HG02759 (cell line): Measurements from ENCODE around the gene COL6A2.
"Not testable (repeated sequence)": the region's sequence is repeated elsewhere in the genome, so short reads cannot be mapped to it uniquely, and the experiment has no call there.

Experiments used
- ATAC-seq: cut with Tn5 transposase; IDR thresholded peaks from one replicate; pipeline ENCODE4 v1.9.1; 2021; ENCODE audit warnings: mild to moderate bottlenecking, moderate library complexity; ENCODE audit not compliant: unreplicated experiment

The COL6A2 gene

DNA sequence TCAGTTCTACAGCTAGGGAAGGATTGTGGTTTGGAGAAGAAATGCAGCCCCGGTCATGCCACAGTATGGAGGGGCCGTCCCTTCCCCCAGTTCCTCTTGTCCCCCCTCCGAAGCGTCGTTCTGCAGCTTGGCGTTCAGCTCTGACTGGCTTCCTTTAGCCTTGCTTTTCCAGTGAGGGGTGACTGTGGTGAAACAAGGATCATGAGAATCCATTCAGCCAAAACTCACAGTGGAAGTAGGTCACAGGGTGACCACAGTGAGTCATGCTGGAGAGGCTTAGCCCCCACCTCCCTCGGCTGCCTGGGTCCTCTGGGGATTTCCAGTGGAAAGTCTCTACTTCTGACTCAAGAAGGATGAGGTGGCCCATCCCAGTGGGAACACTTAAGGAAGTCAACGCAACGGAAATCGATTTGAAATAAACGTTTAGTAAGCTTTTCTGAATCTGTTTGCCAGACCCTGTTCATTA lies 37.3 kb upstream of the COL6A2 start:
- ATAC-seq: no peak

DNA sequence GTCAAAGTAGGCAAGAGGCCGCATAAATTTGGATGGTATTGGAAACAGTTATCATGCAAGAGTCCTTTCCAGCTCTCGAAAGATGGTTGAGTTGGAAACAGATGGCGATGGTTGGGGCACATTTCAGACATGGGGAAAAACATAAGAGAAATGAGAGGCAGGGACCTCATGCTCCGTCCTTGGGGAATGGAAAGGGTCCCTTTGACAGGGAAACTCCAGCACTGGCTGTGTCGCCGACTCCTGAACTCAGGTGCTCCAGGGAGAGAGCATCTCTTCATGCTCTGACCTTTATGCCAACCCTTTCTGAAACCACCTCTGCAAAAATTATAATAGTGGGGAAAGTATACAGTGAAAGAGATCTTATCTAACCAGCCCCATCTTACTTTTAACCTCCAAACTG lies 36.8 kb upstream of the COL6A2 start:
- ATAC-seq: no peak

DNA sequence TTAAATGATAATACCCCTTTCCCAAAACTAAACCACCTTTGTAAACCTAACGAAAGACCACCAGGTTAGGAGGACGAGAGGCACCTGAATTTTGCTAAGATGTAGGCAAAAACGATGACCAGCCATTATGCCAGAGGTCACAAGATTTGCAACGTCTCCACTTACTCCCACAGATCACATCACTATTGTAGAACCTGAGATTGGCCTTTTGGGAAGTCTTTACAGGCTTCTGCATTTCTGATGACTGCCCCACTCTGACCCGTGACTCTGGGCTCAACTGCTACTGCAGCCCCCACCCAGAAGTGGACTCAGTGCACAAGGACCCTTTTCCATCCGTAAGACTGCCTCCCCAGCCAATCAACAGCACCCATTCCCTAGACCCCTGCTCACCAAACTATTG lies 36.4 kb upstream of the COL6A2 start:
- no peak for ATAC-seq

DNA sequence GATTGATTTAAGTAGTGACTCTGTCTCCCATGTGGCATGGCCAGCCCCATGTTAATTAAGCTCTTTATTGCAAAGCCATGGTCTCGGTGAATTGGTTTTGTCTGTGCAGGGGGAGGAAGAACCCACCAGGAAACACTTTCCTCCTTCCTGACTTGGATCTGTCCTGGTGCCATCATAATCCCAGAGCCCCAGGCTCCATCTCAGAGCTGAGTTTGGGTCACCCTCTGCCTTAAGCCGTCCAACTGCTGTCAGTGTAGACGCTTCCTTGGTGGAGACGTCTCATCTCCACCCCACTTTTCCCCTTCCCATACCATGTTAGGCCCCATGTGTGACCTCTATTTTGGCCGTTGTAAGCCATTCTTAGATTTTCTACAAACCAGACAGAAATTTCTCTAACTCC lies 36.0 kb upstream of the COL6A2 start:
- ATAC-seq: no peak

DNA sequence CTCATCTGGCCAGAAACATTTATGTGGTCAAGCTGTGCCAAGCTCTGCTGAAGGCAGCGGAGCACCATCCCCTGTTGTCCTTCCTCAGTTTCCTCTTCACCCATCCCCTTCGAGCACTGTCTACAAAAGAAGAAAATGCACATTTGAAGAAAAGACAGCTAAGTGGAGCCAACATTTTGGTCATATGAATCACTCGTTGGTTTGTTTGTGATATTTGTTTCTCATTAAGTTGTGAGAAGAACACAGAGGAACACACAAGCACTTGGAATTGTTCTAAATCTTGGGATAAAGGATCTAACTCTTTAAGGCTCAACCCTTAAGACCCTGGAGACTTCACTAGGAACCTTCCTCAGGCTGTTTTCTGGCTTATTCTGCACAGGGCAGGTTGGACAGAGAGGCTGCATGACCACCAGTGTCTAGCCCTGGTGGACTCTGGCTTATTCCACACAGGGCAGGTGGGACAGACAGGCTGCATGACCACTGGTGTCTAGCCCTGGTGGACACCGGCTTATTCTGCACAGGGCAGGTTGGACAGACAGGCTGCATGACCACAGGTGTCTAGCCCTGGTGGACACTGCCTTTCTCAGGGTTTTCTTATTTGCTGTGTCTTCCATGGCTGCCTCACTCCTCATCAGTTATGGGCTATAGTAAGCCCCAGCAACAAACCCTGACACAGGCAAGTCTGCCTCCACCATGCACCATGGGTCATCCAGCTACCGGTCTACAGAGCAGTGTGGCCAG lies 35.3 kb upstream of the COL6A2 start:
- no peak for ATAC-seq

DNA sequence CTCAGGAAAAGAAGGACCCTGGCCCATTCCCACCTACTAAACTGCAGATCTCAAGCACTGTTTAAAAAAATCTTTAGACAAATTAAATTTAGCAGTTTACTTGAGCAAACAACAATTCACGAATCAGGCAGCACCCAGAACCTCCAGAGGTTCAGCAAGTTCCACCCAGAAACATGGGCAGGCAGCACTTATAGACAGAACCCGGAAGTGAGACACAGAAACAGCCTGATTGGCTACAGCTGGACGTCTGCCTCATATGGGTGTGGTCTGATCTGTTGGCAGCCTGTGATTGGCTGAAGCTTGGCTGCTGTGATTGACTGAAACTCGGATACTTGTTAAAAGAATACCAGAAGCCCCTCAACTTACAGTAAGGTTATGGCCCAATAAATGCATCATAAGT lies 34.7 kb upstream of the COL6A2 start:
- ATAC-seq: no peak

DNA sequence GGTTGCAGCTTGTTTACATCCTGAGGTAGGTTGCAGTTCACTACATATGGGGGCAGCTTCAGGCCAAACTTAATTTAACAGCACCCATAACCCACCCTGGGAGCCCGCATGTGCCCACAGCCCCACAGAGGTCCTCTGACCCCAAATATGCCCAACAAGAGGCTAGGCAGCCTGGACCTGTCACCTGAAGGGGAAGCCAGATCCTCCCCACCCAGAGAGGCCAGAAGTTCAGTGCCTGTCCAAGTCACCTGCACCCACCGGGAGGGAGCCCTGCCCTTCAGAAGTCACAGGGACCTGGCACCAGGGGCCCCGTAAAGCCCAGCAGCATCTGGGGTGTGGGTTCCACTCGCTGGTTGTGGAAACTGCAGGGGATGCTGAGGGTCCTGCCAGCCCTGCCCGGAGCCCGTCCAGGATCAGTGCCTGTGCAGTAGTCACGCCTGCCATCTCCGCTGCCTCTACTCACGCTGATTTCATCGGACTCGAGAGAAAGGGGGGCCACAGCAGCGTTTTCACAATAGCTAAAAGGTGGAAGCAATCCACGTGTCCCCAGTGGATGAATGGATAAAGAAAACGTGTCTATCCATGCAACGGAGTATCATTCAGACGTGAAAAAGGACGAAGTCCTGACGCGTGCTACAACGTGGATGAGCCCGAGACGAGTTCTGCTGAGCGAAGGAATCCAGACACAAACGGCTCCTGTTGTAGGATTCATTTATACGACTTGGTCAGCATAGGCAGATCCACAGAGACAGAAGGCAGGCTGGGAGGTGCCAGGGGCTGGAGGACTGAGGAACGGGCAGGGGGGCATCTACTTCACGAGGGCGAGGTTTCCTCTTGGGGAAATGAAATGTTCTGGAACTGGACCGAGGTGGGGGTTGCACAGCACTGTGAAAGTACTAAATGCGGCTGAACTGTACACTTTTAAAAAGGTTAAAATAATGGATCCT lies 33.9 kb upstream of the COL6A2 start:
- ATAC-seq: no peak

DNA sequence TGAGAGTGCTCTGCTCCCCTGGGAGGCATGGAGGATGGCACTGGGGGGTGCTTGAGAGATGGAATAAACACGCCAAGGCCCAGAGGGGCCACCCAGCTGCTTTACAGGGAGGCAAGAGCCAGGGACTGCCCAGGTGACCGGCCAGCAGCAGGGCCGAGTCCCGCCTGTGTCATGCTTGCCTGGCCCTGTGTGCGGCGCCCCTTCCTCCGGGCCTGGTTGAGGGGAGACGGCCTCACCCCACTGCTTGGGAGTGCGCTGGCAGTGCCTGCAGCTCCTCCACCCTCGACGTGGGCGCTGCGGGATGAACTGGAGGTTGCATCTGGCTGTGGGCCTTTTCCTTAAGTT lies 33.1 kb upstream of the COL6A2 start:
- no peak for ATAC-seq

DNA sequence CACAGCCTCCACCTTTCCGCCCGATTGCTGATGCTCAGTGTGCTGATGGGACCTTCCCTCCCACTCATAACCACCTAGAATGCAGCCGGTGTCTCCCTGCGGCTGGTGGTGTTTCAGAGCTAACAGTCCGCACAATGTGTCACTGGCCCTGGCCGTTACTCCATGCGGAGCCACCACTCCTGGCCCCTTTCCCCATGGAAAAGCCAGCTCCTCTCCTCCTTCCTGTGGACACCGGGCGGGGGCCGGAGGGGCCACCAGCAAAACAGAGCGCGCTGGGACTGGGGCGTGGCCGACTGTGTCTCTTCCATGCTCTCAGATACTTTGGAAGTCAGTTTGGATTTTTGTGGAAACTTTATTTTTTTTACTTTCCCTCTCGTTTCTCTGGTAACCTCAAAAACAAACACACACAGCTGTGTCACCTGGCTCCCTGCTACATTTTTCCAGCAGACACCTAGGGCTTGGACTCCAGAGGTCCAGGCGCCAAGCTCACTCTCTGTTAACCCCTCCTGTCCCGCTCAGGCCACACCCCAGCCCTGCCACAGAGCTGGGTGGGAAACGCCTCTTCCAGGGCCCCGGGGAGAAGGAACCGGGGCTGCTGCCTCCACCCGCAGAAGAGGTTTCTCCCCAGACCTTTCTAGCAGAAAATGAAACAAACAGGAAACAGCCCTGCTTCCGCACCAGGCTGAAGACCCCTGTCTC lies 32.5 kb upstream of the COL6A2 start:
- no peak for ATAC-seq

DNA sequence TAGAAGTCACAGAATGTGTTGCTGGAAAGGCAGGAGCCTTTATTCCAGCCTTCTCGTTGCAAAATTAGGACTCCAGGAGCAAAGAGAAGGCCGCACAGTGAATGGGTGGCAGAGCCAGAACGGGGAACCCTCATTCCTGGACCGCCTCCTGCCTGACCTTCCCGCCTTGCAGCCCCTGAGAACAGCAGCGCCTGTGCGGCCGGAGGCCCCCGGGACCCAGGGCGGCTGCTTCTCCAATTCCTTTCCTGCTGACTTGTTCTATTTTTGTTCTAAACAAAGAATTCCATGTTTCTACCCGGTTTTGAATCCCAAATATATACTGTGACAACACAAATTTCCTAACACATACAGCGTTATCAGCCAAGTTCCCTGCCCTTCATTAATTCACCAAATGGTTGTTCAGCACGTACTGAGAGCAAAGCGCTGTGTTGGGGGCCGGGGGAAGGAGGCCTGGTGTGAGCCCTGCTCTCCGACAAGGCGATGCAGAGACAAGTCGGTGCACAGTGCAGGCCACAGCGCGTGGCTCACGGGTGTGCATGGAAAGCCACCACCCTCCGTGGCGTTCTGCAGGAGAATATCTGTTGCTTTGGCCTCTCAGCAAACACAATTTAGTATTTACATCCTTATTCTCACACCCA lies 31.9 kb upstream of the COL6A2 start:
- no peak for ATAC-seq

DNA sequence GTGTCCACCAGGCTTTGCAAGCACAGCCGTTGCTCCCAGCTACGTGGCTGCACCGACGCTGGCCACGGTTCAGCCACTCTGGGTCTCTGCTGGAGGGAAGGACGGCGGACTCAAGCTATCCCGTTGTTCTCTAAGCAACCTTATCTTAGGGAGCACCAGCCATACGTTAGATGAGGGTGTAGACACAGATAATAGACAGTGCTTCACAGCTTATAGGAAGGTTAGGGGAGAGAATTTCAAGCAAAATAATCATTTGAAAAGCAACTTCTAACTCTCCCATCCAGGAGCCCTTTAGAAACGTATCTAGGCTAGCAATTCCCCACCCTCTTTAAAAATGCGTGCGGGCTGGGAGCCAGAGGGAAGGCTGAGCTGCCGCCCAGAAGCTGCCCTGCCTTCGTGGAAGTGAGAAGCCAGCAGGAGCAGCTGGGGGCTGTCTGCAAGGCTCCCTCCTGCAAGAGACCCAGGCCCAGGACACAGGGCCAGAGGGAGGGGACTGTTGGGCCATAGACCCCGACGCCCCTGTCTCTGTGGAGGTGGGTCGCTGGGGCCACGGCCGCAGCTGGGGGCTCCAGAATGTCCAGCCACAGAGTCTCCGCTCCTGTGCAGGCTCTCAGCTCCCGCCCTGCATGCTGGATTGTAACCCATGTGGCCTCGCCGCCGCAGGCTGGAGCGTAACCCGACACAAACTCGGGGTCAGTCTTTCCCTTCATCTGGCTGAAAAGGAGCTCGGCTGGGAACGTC lies 31.2 kb upstream of the COL6A2 start:
- no peak for ATAC-seq

DNA sequence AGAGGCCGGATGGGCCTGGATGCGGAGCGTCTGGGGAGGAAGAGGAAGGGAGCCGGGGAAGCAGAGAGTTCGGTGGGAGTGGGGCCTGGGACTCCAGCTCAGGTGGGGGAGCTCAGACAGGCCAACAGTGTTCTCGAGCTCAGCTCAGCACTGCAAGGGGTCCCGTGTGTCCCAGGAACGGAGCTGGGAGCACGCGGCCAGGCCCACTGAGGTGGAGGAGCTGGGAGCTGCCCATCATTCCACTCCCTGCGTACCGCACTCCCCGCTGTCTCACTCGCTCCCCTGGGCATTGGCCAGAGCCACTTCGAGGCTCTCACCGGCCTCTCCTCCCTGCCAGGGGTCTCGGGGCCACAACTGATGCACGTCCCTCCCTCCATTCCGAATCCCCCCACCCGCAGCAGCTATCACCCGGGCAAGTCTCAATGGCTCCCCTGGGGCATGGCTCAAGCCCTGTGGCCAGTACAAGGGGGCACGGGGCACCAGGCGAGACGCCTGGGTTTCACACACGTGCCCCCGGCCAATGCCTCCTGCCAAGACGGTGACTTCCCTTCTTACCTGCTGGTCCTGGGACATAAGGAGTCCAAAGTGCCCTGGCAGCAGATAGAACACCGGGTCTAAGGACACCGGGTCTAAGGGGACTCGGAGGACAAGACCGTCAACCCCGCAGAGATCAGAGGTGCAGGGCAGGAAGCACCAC lies 30.3 kb upstream of the COL6A2 start:
- ATAC-seq: no peak

DNA sequence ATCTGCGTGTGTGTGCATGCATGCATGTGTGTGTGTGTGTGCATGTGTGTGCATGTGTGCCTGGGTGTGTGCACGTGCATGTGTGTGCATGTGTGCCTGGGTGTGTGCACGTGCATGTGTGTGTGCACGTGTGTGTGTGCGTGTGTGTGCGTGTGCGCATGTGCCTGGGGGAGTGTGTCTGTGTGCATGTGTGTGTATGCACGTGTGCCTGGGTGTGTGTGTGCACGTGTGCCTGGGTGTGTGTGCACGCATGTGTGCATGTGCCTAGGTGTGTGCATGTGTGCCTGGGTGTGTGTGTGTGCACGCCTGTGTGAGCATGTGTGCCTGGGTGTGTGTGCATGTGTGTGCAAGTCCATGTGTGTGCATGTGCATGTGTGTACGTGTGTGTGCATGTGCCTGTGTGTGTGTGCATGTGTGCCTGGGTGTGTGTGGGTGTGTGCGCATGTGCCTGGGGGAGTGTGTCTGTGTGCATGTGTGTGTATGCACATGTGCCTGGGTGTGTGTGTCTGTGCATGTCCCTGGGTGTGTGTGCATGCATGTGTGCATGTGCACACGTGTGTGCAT lies 29.3 kb upstream of the COL6A2 start:
- ATAC-seq: no peak

DNA sequence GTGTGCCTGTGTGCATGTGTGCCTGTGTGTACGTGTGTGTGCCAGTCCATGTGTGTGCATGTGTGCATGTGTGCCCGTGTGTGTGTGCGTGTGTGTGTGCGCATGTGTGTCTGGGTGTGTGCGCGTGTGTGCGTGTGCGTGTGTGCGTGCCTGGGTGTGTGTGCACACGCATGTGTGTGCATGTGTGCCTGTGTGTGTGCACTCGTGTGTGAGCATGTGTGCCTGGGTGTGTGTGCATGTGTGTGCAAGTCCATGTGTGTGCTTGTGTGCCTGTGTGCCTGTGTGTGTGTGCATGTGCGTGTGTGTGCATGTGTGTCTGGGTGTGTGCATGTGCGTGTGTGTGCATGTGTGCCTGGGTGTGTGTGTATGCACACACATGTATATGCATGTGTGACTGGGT lies 28.7 kb upstream of the COL6A2 start:
- ATAC-seq: no peak

DNA sequence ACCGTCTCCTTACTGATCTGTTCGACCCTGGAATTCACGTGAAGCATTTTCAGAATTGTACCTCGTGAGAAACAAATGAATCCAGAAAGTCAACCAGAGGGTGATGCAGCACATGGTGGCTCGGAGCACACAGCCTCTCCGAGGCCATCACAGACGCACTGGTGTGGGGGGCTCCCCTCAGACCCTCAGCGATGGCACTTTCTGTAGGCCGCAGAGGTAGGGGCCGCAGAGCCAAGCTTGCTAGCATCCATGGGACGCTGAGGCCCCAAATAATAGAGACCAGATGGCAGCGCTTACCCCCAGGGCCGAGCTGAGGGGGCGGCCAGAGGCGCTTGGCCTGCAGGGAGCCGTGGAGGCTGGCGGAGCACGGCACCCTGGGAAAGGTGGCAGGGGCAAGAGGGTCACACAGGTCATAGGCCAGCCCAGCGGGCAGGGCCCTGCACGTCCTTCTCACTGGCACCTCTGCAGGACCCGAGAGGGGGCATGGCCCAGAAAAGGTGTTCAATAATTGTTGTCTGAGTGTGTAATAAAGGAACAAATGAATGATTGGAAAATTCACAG lies 28.1 kb upstream of the COL6A2 start:
- ATAC-seq: no peak

DNA sequence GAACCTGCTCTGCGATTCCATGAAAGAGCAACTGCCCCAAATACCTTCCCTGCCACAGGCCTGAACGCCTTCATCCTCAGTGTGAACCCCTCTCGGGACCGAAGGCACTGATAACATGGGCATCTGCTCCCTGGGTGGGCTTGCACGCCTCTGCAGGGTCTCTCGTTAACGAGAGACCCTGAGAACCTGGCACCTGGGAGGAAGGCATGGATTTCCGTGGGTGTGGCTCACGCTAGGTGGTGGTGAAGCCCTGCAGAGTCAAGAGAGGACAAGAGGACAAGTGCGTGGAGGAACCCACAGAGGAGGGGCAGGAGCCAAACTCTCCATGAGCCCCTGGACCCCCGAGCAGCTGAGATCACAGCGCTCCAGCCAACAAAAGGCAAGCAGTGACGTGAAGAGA lies 26.8 kb upstream of the COL6A2 start:
- no peak for ATAC-seq

DNA sequence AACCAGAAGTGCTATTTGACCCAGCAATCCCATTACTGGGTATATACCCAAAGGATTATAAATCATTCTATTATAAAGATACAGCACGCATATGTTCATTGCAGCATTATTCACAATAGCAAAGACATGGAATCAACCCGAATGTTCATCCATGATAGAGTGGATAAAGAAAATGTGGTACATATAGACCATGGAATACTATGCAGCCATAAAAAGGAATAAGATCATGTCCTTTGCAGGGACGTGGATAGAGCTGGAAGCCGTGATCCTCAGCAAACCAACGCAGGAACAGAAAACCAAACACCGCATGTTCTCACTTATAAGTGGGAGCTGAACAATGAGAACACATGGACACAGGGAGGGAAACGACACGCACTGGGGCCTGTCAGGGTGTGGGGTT lies 21.2 kb upstream of the COL6A2 start:
- not testable (repeated sequence) for ATAC-seq

DNA sequence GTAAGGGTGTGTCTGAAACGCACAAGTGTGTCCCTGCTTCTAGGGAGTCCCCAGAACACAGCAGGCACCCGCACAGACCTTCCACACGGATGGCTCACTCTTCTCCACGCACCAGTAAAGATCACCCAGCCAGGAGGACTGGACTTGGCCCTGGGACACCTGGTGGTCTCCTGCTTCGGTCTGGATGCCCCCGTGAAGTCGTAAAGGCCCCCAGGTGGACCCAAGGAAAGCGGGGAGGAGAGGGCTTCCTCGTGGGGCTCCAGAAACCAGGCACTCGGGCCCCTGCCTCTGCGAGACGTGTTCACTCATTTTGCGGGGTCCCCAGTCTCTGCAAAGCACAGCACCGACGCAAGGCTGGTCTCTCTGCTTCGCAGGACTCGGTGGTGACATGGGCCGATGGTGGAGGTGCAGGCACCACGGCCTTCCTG lies 20.2 kb upstream of the COL6A2 start:
- no peak for ATAC-seq

DNA sequence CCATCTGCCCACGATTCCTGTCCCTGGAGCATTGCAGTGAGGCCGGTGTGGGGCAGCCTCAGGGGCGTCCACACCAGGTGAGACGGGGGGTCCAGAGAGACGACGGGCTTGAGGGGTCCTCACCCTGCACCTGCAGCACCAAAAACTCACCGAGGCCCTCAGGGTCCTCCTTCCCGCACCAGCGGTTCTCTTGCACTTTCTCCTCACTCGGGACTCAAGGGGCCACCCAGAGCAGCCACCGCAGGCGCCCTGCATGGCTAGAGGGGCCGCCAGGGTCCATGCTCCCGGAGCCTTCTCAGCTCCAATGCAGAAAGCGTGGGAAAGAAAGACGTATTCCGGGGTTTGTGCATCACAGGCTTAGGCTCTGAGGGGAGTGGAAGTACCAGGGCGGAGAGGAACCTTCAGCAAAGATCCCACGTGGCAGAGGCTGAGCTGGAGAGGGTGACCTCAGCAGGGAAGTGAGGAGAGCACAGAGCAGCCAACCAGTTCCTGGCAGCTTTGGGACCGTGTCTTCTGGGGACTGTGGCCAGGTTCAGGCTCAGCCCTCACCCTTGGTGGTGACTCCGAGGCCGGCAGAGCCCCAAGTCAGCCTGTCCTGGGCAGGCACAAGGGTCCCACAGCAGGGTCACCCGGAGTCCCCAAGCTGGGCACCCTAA lies 19.5 kb upstream of the COL6A2 start:
- no peak for ATAC-seq
